Measurements from ENCODE around the gene TMEM213.

Gene TMEM213

DNA sequence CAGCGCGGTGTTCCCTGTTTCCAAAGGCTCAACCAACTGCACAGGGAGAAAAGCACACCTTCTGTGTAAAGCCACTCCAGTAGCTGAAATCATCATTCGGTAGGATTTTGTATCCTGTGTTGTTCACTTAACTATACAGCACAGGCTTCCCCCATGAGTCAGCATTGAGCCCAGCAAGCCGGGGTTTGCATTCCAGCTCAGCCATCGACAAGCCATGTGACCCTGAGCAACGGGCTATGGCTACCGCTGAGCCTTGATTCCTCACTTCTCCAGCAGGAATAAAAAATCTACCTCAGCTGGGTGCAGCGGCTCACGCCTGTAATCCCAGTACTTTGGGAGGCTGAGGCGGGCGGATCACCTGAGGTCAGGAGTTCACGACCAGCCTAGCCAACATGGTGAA, 44.3 kb downstream of the TMEM213 start:
- peak; percentile 78 for DNase-seq (ENCODE audit: low read depth)

GRCh38 chr7:138843632-138844580, 46.1 kb downstream of the TMEM213 start:
- no peak for DNase-seq (ENCODE audit: low read depth)

DNA sequence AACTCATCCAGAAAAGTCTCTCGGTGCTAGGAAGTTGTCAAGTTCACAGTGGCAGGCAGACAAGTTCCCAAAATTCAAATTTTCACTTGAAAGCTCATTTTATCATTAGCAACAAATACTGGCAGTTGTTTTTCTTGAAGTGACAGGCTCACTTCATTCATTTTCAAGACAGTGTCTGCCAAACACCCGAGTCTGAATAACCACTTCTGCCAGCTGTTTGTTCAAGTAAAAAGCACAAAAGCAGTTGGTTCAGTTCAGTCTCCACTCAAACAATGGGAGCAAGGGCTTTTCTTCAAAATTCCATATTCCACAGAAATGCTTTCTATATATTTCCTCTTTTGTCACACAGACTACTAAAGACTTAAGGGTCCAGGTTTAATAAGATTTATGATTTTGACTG, 47.9 kb downstream of the TMEM213 start:
- DNase-seq (ENCODE audit: low read depth), result no peak

DNA sequence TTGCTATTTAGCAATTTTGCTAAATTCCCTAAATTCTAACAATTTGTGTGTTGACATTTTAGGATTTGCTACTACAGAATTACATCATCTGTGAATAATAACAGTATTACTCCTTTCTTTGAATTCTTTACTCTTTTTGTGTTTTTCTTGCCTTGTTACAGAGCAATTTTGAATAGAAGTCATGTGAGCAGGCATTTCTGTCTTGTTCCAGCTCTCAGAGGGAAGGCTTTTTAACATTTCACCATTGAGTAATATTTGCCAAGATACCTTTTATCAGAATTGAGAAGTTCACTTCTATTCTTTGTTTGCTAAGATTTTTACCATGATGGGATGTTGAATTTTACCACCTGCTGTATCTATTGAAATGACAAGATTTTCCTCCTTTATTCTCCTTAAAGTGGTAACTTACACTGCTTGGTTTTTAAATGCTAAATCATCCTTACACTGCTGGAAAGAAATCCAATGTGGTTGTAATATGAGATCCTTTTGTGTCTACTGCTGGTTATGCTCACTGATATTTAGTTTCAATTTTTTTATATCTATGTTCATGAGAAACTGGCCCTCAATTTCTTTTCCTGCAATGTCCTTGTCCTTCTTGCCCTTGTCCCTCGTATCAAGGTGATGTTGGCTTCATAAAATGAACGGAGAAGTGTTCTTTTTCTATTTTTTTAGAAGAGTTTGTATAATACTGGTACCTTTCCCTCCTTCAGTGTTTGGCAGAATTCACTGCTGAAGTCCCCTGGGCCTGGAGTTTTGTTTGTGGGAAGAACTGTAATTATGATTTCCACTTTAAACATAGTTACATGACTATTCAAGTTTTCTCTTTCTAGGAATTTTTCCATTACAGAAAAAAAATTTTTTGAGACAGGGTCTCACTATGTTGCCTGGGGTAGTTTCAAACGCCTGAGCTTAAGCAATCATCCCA, 50.5 kb downstream of the TMEM213 start:
- DNase-seq (ENCODE audit: low read depth), result peak; percentile 11

DNA sequence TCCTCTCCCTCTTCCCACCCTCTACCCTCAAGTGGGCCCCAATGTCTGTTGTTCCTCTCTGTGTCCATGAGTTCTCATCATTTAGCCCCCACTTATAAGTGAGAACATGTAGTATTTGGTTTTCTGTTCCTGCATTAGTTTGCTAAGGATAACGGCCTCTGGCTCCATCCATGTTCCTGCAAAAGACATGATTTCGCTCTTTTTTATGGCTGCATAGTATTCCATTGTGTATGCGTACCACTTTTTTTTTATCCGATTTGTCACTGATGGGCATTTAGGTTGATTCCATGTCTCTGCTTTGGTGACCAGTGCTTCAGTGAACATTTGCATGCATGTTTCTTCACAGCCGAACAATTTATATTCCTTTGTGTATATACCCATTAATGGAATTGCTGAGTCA, 51.9 kb downstream of the TMEM213 start:
- DNase-seq (ENCODE audit: low read depth), result no peak

DNA sequence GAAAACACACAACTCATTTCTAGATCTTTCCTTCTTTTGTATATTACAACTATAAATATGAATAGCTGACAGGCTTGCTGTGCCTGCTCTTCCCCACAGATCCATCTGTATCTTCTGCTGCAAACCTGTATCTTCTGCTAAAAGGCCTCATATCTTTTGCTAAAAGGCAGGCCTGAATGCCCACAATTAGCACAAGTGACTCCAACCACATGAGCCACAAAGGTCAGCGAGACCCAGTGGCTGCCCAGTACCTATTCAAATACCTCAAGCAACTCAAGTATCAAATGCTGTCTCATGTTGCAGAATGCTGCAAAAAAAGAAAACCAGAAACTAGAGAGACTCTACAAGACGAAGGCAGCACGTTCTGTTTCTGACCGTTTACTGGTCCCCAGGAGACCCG, 54.7 kb downstream of the TMEM213 start:
- DNase-seq (ENCODE audit: low read depth), result no peak

GRCh38 chr7:138853448-138853847, 55.7 kb downstream of the TMEM213 start:
- no peak for DNase-seq (ENCODE audit: low read depth)

GRCh38 chr7:138854115-138854645, 56.4 kb downstream of the TMEM213 start:
- DNase-seq (ENCODE audit: low read depth), result no peak

GRCh38 chr7:138857728-138858127, 59.9 kb downstream of the TMEM213 start:
- DNase-seq (ENCODE audit: low read depth), result no peak

- no peak for DNase-seq (ENCODE audit: low read depth)
These were observed 63.3 kb downstream of the TMEM213 start for GRCh38 chr7:138861051-138861450.

DNA sequence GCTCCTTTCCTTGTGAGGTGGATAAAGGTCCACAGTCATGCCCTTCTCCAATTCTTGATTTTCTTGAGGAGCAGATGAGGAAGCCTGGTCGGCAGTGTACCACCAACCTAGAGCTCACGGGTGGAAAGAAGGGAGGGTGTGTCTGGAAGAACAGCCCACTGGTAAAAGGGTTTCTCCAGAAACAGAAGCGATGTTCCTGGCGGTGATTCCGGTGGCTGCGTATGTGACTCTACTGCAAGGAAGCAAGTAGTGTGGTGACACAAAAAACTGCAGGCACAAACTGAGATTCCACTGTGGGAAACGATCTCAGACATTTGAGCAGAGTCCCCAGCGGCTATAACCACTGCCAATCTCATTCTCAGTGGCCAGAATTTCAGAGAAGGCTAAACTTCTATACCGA, 66.1 kb downstream of the TMEM213 start:
- no peak for DNase-seq (ENCODE audit: low read depth)

DNA sequence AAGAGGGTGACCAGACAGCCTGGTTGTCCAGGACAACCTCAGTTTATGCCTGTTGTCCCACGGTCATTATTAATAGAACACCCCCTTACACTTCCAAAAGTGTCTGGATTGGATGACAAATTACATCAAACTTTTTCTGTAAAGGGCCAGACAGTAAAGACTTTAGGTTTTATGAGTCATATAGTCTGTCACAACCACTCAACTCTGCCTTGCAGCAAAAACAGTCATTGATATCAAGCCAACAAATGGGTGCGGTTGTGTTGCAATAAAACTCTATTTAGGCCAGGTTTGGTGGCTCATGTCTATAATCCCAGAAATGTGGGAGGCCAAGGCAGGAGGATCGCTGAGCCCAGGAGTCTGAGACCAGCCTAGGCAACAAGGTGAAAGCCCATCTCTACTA, 66.9 kb downstream of the TMEM213 start:
- DNase-seq (ENCODE audit: low read depth), result peak; percentile 60

- DNase-seq (ENCODE audit: low read depth), result no peak
These were observed 68.0 kb downstream of the TMEM213 start for GRCh38 chr7:138865843-138866242.

DNA sequence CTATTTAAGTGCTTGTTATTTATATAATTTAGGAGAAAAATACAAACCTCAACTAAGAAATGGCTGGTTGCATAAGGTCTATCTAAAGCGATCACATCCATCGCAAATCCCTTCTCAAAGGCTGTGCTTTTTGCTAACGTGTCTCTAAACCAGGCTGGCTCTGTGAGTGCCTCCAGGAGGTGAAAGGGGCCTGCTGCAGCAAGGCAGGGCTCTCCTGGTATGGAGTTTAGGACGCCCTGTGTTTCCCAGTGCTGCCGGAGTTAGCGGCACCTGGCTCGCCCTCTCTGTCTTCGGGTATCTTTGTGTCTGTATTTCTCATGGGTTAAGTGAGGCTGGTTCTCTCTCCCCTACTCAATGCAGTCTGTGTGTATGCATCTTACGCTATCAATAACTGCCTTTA, 68.6 kb downstream of the TMEM213 start:
- DNase-seq (ENCODE audit: low read depth), result no peak

DNA sequence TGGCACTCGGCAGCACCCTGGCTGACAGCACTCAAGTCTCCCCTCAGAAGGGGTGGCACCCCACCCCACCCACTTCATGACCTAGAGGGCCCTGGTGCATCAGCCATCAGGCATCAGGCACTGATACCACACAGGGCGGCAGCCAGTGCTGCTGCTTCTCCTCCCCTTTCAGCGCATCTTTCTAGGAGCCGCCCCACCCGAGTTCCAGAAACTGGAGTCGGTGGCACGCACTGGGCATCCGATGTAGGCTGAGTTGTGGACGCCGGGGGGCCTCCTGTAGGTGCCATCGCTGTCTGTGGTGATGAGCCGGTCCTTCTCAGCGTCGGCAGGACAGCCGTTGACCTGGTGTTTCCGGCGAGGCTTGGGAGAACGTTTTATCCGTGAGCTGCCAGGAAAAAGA, 70.0 kb downstream of the TMEM213 start:
- DNase-seq (ENCODE audit: low read depth), result no peak

GRCh38 chr7:138868711-138869110, 70.9 kb downstream of the TMEM213 start:
- DNase-seq (ENCODE audit: low read depth), result no peak

DNA sequence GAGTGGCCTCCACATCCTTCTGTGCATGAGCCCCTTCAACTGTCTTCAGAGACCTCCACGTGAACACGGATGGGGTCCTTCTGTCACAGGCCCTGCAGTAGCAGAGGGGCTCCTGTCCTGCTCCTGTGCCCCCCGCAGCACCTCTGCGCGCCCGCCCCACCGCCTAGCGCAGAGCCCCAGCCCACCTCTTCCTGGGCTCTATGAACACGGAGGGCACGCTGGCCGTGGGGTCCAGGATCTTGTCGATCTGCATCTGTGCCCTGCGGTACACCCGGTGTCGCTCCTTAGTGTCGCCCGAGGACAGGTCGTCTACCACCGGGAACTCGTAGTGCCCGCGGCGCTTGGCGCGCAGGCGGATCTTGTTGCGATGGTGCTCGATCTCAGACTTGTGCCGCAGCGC, 71.6 kb downstream of the TMEM213 start:
- DNase-seq (ENCODE audit: low read depth), result no peak

GRCh38 chr7:138871065-138871813, 73.4 kb downstream of the TMEM213 start:
- DNase-seq (ENCODE audit: low read depth), result no peak

- no peak for DNase-seq (ENCODE audit: low read depth)
These were observed 74.0 kb downstream of the TMEM213 start for GRCh38 chr7:138871814-138872090.

- DNase-seq (ENCODE audit: low read depth), result no peak
These were observed 74.8 kb downstream of the TMEM213 start for GRCh38 chr7:138872576-138872975.

DNA sequence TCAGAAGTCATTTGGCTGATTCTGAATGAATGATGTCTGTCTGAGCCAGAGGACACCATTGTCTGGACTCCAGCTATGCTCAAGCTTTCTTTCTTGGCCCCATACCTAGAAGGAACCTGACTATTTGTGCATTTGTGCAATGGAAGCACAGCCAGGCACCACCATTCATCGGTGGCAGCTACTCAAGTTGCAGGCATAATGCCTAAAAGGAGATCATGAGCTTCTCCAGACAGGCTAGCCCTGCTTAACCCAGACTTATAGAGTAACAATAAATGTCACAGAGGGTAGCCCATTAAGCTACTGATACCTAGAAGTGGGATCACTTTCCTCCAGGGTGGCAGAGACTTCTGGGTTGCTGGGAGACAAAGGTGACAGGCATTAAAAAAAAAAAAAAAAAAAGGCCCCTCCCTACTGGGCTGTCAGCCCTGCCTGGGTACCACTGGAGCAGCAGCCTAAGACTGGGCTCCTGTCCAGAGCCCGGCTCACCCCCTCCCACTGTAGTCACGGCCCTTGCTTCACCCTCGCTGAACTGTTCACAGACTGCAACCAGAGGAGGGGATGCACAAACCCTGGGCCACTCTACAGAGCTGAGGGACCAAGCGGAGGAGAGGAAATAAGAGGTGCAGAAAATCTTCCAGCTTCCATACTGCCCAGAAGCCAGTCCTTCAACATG, 75.6 kb downstream of the TMEM213 start:
- DNase-seq (ENCODE audit: low read depth), result no peak

GRCh38 chr7:138875794-138876193, 78.0 kb downstream of the TMEM213 start:
- DNase-seq (ENCODE audit: low read depth), result peak; percentile 86
